ENCODE results near the gene ITFG2.

GRCh38 chr12:2796187-2796666 is 16.2 kb upstream of the ITFG2 start:
- TF ChIP-seq CTCF (conservative IDR thresholded peaks at IDR 0.05; ENCODE audit: low read length) (peak; percentile 59; the same call in 1 of the 2 replicates), EZH2phosphoT487 (IDR thresholded peaks at IDR 0.05; ENCODE audit: borderline replicate concordance, low read depth, low read length) (no peak)

All from OCI-LY7 (cell line).